ENCODE measurements around the gene MCRS1. TPM values are rescaled to one million over a fixed set of nuclear protein-coding genes. Genes with fewer than 3 reads are reported as not detected.
"Not testable (repeated sequence)": the region's sequence is repeated elsewhere in the genome, so short reads cannot be mapped to it uniquely, and the experiment has no call there.

Gene MCRS1
- total RNA-seq, 1 experiment from 2014 or later: 28.6 TPM

DNA sequence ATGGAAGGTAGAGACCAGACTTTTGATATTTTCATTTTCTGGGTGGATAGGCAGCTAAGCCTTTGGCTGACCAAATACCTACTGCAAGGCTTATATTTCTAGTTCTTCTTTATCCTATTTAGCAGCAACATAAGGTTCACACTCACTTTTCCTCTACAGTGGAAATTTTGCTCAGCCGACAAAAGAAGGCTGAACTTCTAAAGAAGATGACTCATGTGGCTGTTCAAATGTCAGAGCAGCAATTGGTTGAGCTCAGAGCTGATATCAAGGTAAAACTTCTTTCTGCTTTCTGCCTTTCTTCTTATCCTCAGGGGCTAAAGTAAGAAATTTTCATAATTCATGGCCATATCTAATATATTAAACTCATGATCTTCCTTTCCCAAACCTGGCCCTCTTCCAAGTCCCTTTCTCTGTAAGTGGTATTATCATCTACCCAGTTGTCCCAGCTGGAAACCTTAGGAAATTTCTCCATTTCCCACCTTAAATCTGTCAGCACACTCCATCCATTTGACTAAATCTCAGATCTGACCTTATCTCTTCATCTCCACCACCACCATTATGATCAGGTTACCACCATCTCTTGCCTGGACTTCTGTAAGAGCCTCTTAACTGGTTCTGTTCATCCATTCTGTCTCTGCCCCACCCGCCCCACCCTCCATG, 48.9 kb downstream of the MCRS1 start:
- H3K27me3 ChIP-seq (ENCODE audit: low read length): no peaks in the 10 kb centered on the region
- no peak overlapping the region for H2AFZ ChIP-seq (ENCODE audit: low read length)
- no peaks in the 10 kb centered on the region for H3K9me2 ChIP-seq (replicated peaks; ENCODE audit: insufficient read depth, low read length)
- H4K20me1 ChIP-seq (ENCODE audit: insufficient read depth, low read depth, low read length): no peaks in the 10 kb centered on the region
- peaks cover 7% of the 10 kb centered on the region; the same call in 1 of the 2 replicates for H3K79me2 ChIP-seq (ENCODE audit: low read length)
- H3K4me1 ChIP-seq (ENCODE audit: low read length): peaks cover 36% of the 10 kb centered on the region
- no peak overlapping the region for H3K4me3 ChIP-seq (ENCODE audit: low read length)
- peaks cover 39% of the 10 kb centered on the region; the same call in 1 of the 2 replicates for H3K36me3 ChIP-seq (ENCODE audit: insufficient read depth, low read length)
- no peak overlapping the region for H3K9ac ChIP-seq (ENCODE audit: low read length)
- no peak for DNase-seq
- H3K9me3 ChIP-seq (ENCODE audit: low read length): no peaks in the 10 kb centered on the region
- H3K27ac ChIP-seq (ENCODE audit: low read length): no peak overlapping the region
- no peak overlapping the region for H3K4me2 ChIP-seq (ENCODE audit: low read depth, low read length, poor library complexity, severe bottlenecking)

DNA sequence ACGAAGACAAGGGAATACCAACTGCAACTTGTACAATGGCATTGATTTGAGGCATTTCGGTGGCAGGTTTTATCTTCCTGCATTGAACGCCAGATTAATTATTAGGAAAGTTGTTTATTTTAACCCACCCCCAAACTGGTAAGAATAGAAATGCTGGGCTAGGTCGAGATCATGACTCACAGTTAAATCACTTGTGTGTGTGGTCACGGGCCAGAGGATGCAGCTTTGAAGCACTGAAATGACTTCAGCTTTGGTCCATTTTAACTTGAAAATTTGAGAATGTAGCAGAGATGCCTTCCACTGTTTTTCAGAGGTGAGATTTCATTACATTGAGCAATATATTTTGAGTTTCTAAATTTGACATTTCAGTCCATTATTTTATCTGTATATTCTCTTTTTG, 52.7 kb downstream of the MCRS1 start:
- Histone ChIP-seq H2AFZ (ENCODE audit: low read length) (no peak overlapping the region), H3K9ac (ENCODE audit: low read length) (no peak overlapping the region), H3K4me1 (ENCODE audit: low read length) (peaks cover 25% of the 10 kb centered on the region), H3K36me3 (ENCODE audit: insufficient read depth, low read length) (peaks cover 35% of the 10 kb centered on the region; the same call in 1 of the 2 replicates), H3K4me2 (ENCODE audit: low read depth, low read length, poor library complexity, severe bottlenecking) (no peak overlapping the region), H3K27me3 (ENCODE audit: low read length) (no peaks in the 10 kb centered on the region), H3K4me3 (ENCODE audit: low read length) (no peak overlapping the region), H3K79me2 (ENCODE audit: low read length) (peaks cover 7% of the 10 kb centered on the region; the same call in 1 of the 2 replicates), H3K9me2 (replicated peaks; ENCODE audit: insufficient read depth, low read length) (no peaks in the 10 kb centered on the region), H4K20me1 (ENCODE audit: insufficient read depth, low read depth, low read length) (no peaks in the 10 kb centered on the region), H3K9me3 (ENCODE audit: low read length) (no peaks in the 10 kb centered on the region), H3K27ac (ENCODE audit: low read length) (peak overlapping the region; percentile 38)
- DNase-seq: no peak

DNA sequence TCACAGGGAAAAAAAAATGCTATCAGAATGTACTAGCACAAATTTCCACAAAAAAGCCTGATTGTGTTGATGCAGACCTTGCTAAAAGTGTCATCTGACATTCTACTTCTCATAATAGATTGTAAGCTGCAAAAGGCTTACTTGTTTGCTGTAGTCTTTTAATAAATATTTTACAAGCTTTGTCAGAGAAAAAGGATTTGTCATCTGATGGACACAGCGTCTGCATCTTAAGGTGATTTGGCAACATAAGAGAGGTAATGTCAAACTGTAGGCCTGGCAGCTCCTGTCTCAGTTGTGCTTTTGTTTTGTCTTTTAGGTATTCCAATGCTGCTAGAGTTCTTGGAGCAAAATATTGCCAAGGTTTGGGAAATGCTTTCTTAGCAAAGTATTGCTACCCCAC, 55.4 kb downstream of the MCRS1 start:
- no peak for DNase-seq
- H3K36me3 ChIP-seq (ENCODE audit: insufficient read depth, low read length): peaks cover 23% of the 10 kb centered on the region; the same call in 1 of the 2 replicates
- H3K4me3 ChIP-seq (ENCODE audit: low read length): no peak overlapping the region
- no peak overlapping the region for H3K4me2 ChIP-seq (ENCODE audit: low read depth, low read length, poor library complexity, severe bottlenecking)
- H3K9ac ChIP-seq (ENCODE audit: low read length): no peak overlapping the region
- no peak overlapping the region for H3K27ac ChIP-seq (ENCODE audit: low read length)
- peaks cover 21% of the 10 kb centered on the region for H3K4me1 ChIP-seq (ENCODE audit: low read length)
- H4K20me1 ChIP-seq (ENCODE audit: insufficient read depth, low read depth, low read length): no peaks in the 10 kb centered on the region
- no peak overlapping the region for H2AFZ ChIP-seq (ENCODE audit: low read length)
- H3K9me2 ChIP-seq (replicated peaks; ENCODE audit: insufficient read depth, low read length): no peaks in the 10 kb centered on the region
- no peaks in the 10 kb centered on the region for H3K9me3 ChIP-seq (ENCODE audit: low read length)
- H3K27me3 ChIP-seq (ENCODE audit: low read length): no peaks in the 10 kb centered on the region
- H3K79me2 ChIP-seq (ENCODE audit: low read length): peaks cover 7% of the 10 kb centered on the region; the same call in 1 of the 2 replicates

- H3K9me3 ChIP-seq (ENCODE audit: low read length): no peaks in the 10 kb centered on the region
- no peaks in the 10 kb centered on the region for H3K27me3 ChIP-seq (ENCODE audit: low read length)
- H3K9me2 ChIP-seq (replicated peaks; ENCODE audit: insufficient read depth, low read length): no peaks in the 10 kb centered on the region
- DNase-seq: no peak
- H3K27ac ChIP-seq (ENCODE audit: low read length): peak overlapping the region; percentile 24; the same call in 1 of the 2 replicates
- H4K20me1 ChIP-seq (ENCODE audit: insufficient read depth, low read depth, low read length): no peaks in the 10 kb centered on the region
- peaks cover 21% of the 10 kb centered on the region for H3K4me1 ChIP-seq (ENCODE audit: low read length)
- peaks cover 11% of the 10 kb centered on the region; the same call in 1 of the 2 replicates for H3K79me2 ChIP-seq (ENCODE audit: low read length)
- H3K4me3 ChIP-seq (ENCODE audit: low read length): no peak overlapping the region
- no peak overlapping the region for H2AFZ ChIP-seq (ENCODE audit: low read length)
- no peak overlapping the region for H3K9ac ChIP-seq (ENCODE audit: low read length)
- H3K4me2 ChIP-seq (ENCODE audit: low read depth, low read length, poor library complexity, severe bottlenecking): no peak overlapping the region
- H3K36me3 ChIP-seq (ENCODE audit: insufficient read depth, low read length): peaks cover 17% of the 10 kb centered on the region; the same call in 1 of the 2 replicates
Measured at GRCh38 chr12:49511410-49511809, 56.5 kb downstream of the MCRS1 start.

GRCh38 chr12:49509681-49510080, 58.3 kb downstream of the MCRS1 start:
- not testable (repeated sequence) for H3K27me3 ChIP-seq (ENCODE audit: low read length); H3K9ac ChIP-seq (ENCODE audit: low read length); H4K20me1 ChIP-seq (ENCODE audit: insufficient read depth, low read depth, low read length); H2AFZ ChIP-seq (ENCODE audit: low read length); H3K27ac ChIP-seq (ENCODE audit: low read length); H3K4me2 ChIP-seq (ENCODE audit: low read depth, low read length, poor library complexity, severe bottlenecking); H3K4me3 ChIP-seq (ENCODE audit: low read length); H3K9me3 ChIP-seq (ENCODE audit: low read length); H3K9me2 ChIP-seq (replicated peaks; ENCODE audit: insufficient read depth, low read length); H3K79me2 ChIP-seq (ENCODE audit: low read length); DNase-seq
- Histone ChIP-seq H3K4me1 (ENCODE audit: low read length) (peaks cover 24% of the 10 kb centered on the region), H3K36me3 (ENCODE audit: insufficient read depth, low read length) (peaks cover 20% of the 10 kb centered on the region)

Small RNA genes within 50 kb of the gene (small RNA-seq; reads per million reads assigned to genes)
- gene POLR2KP1: not detected
- not detected for gene RNU6-834P

Other genes with a start within 250 kb of the MCRS1 start
- 20.2 and 58.2 TPM in 2 replicates for gene TROAP, start 244.9 kb downstream of the MCRS1 start, total RNA-seq (2014; rRNA removed; shearing (Covaris generic); ENCODE audit: low replicate concordance)
- not detected in 2 replicates for gene C1QL4, start 231.0 kb downstream of the MCRS1 start, total RNA-seq (2014; rRNA removed; shearing (Covaris generic); ENCODE audit: low replicate concordance)
- gene DNAJC22, start 221.3 kb downstream of the MCRS1 start, total RNA-seq (2014; rRNA removed; shearing (Covaris generic); ENCODE audit: low replicate concordance): not detected in 2 replicates
- gene SPATS2, start 200.7 kb downstream of the MCRS1 start, total RNA-seq (2014; rRNA removed; shearing (Covaris generic); ENCODE audit: low replicate concordance): 43.5 and 50.7 TPM in 2 replicates
- not detected in 2 replicates for gene KCNH3, start 29.1 kb downstream of the MCRS1 start, total RNA-seq (2014; rRNA removed; shearing (Covaris generic); ENCODE audit: low replicate concordance)
- 1.1 TPM in 1 of 2 replicates, not detected in the other for gene FAM186B, start 37.5 kb upstream of the MCRS1 start, total RNA-seq (2014; rRNA removed; shearing (Covaris generic); ENCODE audit: low replicate concordance)
- gene PRPF40B, start 55.4 kb upstream of the MCRS1 start, total RNA-seq (2014; rRNA removed; shearing (Covaris generic); ENCODE audit: low replicate concordance): 5.0 and 14.1 TPM in 2 replicates
- 6.7 and 11.4 TPM in 2 replicates for gene FMNL3, start 139.3 kb upstream of the MCRS1 start, total RNA-seq (2014; rRNA removed; shearing (Covaris generic); ENCODE audit: low replicate concordance)
- gene TMBIM6, start 173.4 kb upstream of the MCRS1 start, total RNA-seq (2014; rRNA removed; shearing (Covaris generic); ENCODE audit: low replicate concordance): 180 and 386 TPM in 2 replicates